Sigmoid colon (tissue), 7 donors: Measurements from ENCODE around the gene PMS2. TPM values are rescaled to one million over a fixed set of nuclear protein-coding genes. Genes with fewer than 3 reads are reported as not detected.

Experiments used
- DNase-seq: peaks from one replicate; pipeline ENCODE4 v3.0.0-alpha.2; 2019
- H3K27ac ChIP-seq, 4 donors: fragments of 200-600 bp; sonication (generic); one replicate each; pipeline ENCODE4 v1.5.1; 2016 to 2019; ENCODE audit warnings: mild to moderate bottlenecking in 1 of 4
- H3K27me3 ChIP-seq, 3 donors: fragments of 200-600 bp; sonication (generic); one replicate each; pipeline ENCODE4 v1.5.1; 2019; ENCODE audit warnings: mild to moderate bottlenecking in 1 of 3
- H3K36me3 ChIP-seq, 4 donors: fragments of 200-600 bp; sonication (generic); one replicate each; pipeline ENCODE4 v1.5.1; 2016 to 2019
- H3K4me1 ChIP-seq, 4 donors: fragments of 200-600 bp; sonication (generic); one replicate each; pipeline ENCODE4 v1.5.1; 2017 to 2019
- H3K4me3 ChIP-seq, 4 donors: fragments of 200-600 bp; sonication (generic); one replicate each; pipeline ENCODE4 v1.5.1; 2017 to 2019; ENCODE audit warnings: mild to moderate bottlenecking in 2 of 4, moderate library complexity in 1 of 4
- H3K9me3 ChIP-seq, 4 donors: fragments of 200-600 bp in 3 of 4; sonication (generic) in 3 of 4; one replicate each; pipeline versions ENCODE4 v1.5.1 to v1.6.1; 2013 to 2019
- EP300 ChIP-seq, 4 donors: sonication (generic); formaldehyde crosslinking; IDR thresholded peaks; one replicate each; pipeline ENCODE4 v1.6.1; 2017; ENCODE audit warnings: antibody characterized with exemption in 4 of 4
- POLR2A ChIP-seq, 2 donors: fragments of 450-650 bp; IDR thresholded peaks; one replicate each; pipeline ENCODE4 v1.6.1; 2016; ENCODE audit warnings: antibody characterized with exemption in 2 of 2, mild to moderate bottlenecking in 2 of 2, moderate library complexity in 2 of 2
- POLR2AphosphoS5 ChIP-seq, 4 donors: sonication (generic); formaldehyde crosslinking; IDR thresholded peaks; one replicate each; pipeline ENCODE4 v1.6.1; 2017; ENCODE audit warnings: antibody characterized with exemption in 4 of 4
- WGBS, 2 donors: extraction: QIAGEN DNeasy Blood & Tissue Kit; methylation state at CpG; one replicate each; pipeline ENCODE4 v1.1.7; 2013; 5-methylcytosine and 5-hydroxymethylcytosine counted together
- intact Hi-C: fragments of 100-400 bp; cut with DNase I; formaldehyde crosslinking; loops from one replicate; pipeline ENCODE4 v1.15.1; 2023
- polyA plus RNA-seq, 3 donors: library from polyadenylated mRNA; stranded (reverse); fragments of 200-250 nt; gene quantifications; one replicate each; pipeline ENCODE4 v1.2.3, GENCODE V29; 2013
- total RNA-seq, 4 donors: library from RNA; depleted of rRNA; stranded (reverse); fragments of >200 nt; gene quantifications; one replicate each; pipeline ENCODE4 v1.1.0, GENCODE V29; 2016
- TF ChIP-seq, protein P1 (sequence below), 4 experiments: fragments of 450-650 bp in 3 of 4; fragments of 200-600 bp in 1 of 4; IDR thresholded peaks; one replicate each; pipeline ENCODE4 v1.5.1; 2016 to 2019; ENCODE audit warnings: antibody characterized with exemption in 4 of 4, mild to moderate bottlenecking in 3 of 4, moderate library complexity in 2 of 4
- donor health status: healthy with polysubstance abuse.
- donor health status: Bipolar disorder and iron deficiency.
- donor health status: healthy.

Gene PMS2
- total and polyA plus RNA-seq, 7 donors: 3.2 to 9.3 (median 7.4) TPM

GRCh38 chr7:6031567-6031966 lies 22.7 kb upstream of the PMS2 start:
- H3K4me3 ChIP-seq: no peak overlapping the region
- no peak for TF ChIP-seq POLR2AphosphoS5 (IDR thresholded peaks at IDR 0.05)
- TF ChIP-seq POLR2A (IDR thresholded peaks at IDR 0.05): no peak
- no peak for TF ChIP-seq EP300 (IDR thresholded peaks at IDR 0.05)
- TF ChIP-seq, protein P1, sequence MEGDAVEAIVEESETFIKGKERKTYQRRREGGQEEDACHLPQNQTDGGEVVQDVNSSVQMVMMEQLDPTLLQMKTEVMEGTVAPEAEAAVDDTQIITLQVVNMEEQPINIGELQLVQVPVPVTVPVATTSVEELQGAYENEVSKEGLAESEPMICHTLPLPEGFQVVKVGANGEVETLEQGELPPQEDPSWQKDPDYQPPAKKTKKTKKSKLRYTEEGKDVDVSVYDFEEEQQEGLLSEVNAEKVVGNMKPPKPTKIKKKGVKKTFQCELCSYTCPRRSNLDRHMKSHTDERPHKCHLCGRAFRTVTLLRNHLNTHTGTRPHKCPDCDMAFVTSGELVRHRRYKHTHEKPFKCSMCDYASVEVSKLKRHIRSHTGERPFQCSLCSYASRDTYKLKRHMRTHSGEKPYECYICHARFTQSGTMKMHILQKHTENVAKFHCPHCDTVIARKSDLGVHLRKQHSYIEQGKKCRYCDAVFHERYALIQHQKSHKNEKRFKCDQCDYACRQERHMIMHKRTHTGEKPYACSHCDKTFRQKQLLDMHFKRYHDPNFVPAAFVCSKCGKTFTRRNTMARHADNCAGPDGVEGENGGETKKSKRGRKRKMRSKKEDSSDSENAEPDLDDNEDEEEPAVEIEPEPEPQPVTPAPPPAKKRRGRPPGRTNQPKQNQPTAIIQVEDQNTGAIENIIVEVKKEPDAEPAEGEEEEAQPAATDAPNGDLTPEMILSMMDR (IDR thresholded peaks at IDR 0.05): no peak
- intact Hi-C loops: no loop called here
- WGBS, 2 donors: 92 to 94% methylated on average over 3 of the region's 3 CpGs
- H3K9me3 ChIP-seq: no peaks in the 10 kb centered on the region
- H3K4me1 ChIP-seq: no peaks in the 10 kb centered on the region
- no peaks in the 10 kb centered on the region for H3K27me3 ChIP-seq
- H3K27ac ChIP-seq: no peak overlapping the region
- no peak for DNase-seq
- H3K36me3 ChIP-seq: peaks cover under 1 to 99% (median 29%) of the 10 kb centered on the region in 4 donors

- no peak for TF ChIP-seq POLR2AphosphoS5 (IDR thresholded peaks at IDR 0.05)
- TF ChIP-seq, protein P1 (IDR thresholded peaks at IDR 0.05): no peak
- TF ChIP-seq POLR2A (IDR thresholded peaks at IDR 0.05): no peak
- no peak for TF ChIP-seq EP300 (IDR thresholded peaks at IDR 0.05)
- Histone ChIP-seq H3K9me3 (no peaks in the 10 kb centered on the region), H3K36me3 (peaks cover 6 to 99% (median 28%) of the 10 kb centered on the region in 4 donors), H3K4me1 (no peaks in the 10 kb centered on the region), H3K4me3 (no peak within 1 kb of the TSS), H3K27me3 (no peaks in the 10 kb centered on the region), H3K27ac (no peak within 1 kb of the TSS)
- WGBS, 2 donors: 82 to 89% methylated on average over 2 of the region's 2 CpGs
- DNase-seq: no peak
- intact Hi-C loops: no loop called here
Observed at GRCh38 chr7:6030988-6031387, 22.1 kb upstream of the PMS2 start, which contains the start of gene ANKRD61. ANKRD61 (plus strand) TSS chr7:6031376; CDS start chr7:6031376, 0 bp downstream.

DNA sequence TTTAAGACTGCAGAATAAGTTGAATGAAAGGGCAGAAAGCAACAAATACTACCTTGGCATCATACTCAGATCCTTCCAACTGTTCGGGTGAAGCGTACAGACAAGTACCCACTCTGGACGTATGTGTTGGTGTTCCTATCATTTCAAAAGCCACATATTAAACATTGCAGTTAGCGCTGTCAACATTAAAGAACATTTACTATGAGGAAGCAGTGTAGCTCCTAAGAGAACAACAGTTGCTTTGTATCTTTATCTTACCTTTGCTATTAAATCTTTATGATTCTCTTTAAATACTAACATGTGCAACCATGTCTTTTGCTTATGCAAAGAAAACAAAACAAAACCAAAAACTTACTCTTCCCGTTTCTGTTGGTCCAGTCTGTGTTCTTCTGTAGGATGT lies 19.7 kb upstream of the PMS2 start:
- no peak overlapping the region for H3K4me3 ChIP-seq
- no peak for TF ChIP-seq EP300 (IDR thresholded peaks at IDR 0.05)
- TF ChIP-seq POLR2AphosphoS5 (IDR thresholded peaks at IDR 0.05): no peak
- TF ChIP-seq, protein P1 (IDR thresholded peaks at IDR 0.05): no peak
- no peak for TF ChIP-seq POLR2A (IDR thresholded peaks at IDR 0.05)
- WGBS, 2 donors: 20 to 73% methylated on average over 5 of the region's 5 CpGs
- H3K27ac ChIP-seq: no peak overlapping the region
- H3K36me3 ChIP-seq: peaks cover 11 to 99% (median 32%) of the 10 kb centered on the region in 4 donors
- H3K9me3 ChIP-seq: no peaks in the 10 kb centered on the region
- no peak for DNase-seq
- intact Hi-C loops: no loop called here
- no peaks in the 10 kb centered on the region for H3K4me1 ChIP-seq
- H3K27me3 ChIP-seq: no peaks in the 10 kb centered on the region

GRCh38 chr7:6027806-6028365 lies 19.0 kb upstream of the PMS2 start:
- H3K4me1 ChIP-seq: no peaks in the 10 kb centered on the region
- TF ChIP-seq POLR2AphosphoS5 (IDR thresholded peaks at IDR 0.05): no peak
- TF ChIP-seq, protein P1 (IDR thresholded peaks at IDR 0.05): no peak
- no peak for TF ChIP-seq EP300 (IDR thresholded peaks at IDR 0.05)
- TF ChIP-seq POLR2A (IDR thresholded peaks at IDR 0.05): no peak
- H3K4me3 ChIP-seq: no peak overlapping the region
- H3K9me3 ChIP-seq: no peaks in the 10 kb centered on the region
- no peak overlapping the region for H3K27ac ChIP-seq
- H3K27me3 ChIP-seq: no peaks in the 10 kb centered on the region
- peaks cover 11 to 99% (median 38%) of the 10 kb centered on the region in 4 donors for H3K36me3 ChIP-seq
- no peak for DNase-seq
- intact Hi-C loops: no loop called here
- WGBS, 2 donors: 94 to 98% methylated on average over 1 of the region's 1 CpG
